Astrocyte of the hippocampus (primary cell): ENCODE results near the gene TP53RK.
A peak's percentile ranks its signal among the peaks of the same experiment; 100 is the strongest.

Source experiments
- DNase-seq: peaks from one replicate; pipeline ENCODE4 v3.0.0; 2011; ENCODE audit warnings: low read depth, low spot score

The TP53RK gene

GRCh38 chr20:46708172-46708860, 19.1 kb upstream of the TP53RK start:
- DNase-seq = no peak

- DNase-seq = no peak
These were observed 17.0 kb upstream of the TP53RK start for GRCh38 chr20:46706242-46706641.

GRCh38 chr20:46705378-46705729, 16.1 kb upstream of the TP53RK start:
- no peak for DNase-seq

- DNase-seq = no peak
These were observed 15.6 kb upstream of the TP53RK start for GRCh38 chr20:46704714-46705377.

- no peak for DNase-seq
These were observed 14.2 kb upstream of the TP53RK start for GRCh38 chr20:46703435-46703834.

- no peak for DNase-seq
These were observed 13.4 kb upstream of the TP53RK start for GRCh38 chr20:46702447-46703203.

- DNase-seq = no peak
These were observed 12.7 kb upstream of the TP53RK start for GRCh38 chr20:46701986-46702385.

GRCh38 chr20:46701556-46701955, 12.3 kb upstream of the TP53RK start:
- no peak for DNase-seq

- no peak for DNase-seq
These were observed 11.8 kb upstream of the TP53RK start for GRCh38 chr20:46701057-46701456.

GRCh38 chr20:46700481-46700880, 11.2 kb upstream of the TP53RK start:
- DNase-seq = no peak

- peak; percentile 37 for DNase-seq
These were observed 10.6 kb upstream of the TP53RK start for GRCh38 chr20:46699651-46700359.

- DNase-seq = no peak
These were observed 9.5 kb upstream of the TP53RK start for GRCh38 chr20:46698788-46699187.

- no peak for DNase-seq
These were observed 7.6 kb upstream of the TP53RK start for GRCh38 chr20:46696791-46697279.

GRCh38 chr20:46695892-46696291, 6.6 kb upstream of the TP53RK start:
- DNase-seq = peak; percentile 77

GRCh38 chr20:46694484-46694883, 5.2 kb upstream of the TP53RK start:
- DNase-seq = no peak

GRCh38 chr20:46691196-46691595, 2.0 kb upstream of the TP53RK start:
- DNase-seq = no peak

GRCh38 chr20:46690219-46691106, 1.2 kb upstream of the TP53RK start:
- DNase-seq = no peak

- DNase-seq = no peak
These were observed 476 bp upstream of the TP53RK start for GRCh38 chr20:46689754-46690085.

- DNase-seq = peak; percentile 45
These were observed 828 bp downstream of the TP53RK start for GRCh38 chr20:46688151-46689081.
